HG03139 (cell line): ENCODE results near the gene KCNE4.

Experiments
- ATAC-seq: cut with Tn5 transposase; IDR thresholded peaks from one replicate; pipeline ENCODE4 v1.9.1; 2021; ENCODE audit not compliant: unreplicated experiment

The KCNE4 gene

DNA sequence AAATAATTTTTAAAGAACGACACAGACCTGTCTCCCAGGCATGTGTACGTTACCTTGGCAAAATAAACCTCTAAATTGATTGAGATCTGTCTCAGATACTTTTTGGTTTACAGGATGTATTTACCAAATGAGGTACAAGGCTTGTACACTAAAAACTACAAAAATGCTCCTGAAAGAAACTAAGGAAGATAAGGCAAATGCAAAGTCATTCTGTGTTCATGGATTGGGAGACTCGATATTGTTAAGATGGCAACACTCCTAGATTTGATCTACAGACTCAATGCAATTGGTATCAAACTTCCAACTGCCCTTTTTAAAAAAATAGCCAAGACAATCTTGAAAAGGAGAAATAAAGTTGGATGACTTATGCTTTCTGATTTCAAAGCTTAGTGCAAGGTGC lies 11.5 kb upstream of the KCNE4 start:
- no peak for ATAC-seq

DNA sequence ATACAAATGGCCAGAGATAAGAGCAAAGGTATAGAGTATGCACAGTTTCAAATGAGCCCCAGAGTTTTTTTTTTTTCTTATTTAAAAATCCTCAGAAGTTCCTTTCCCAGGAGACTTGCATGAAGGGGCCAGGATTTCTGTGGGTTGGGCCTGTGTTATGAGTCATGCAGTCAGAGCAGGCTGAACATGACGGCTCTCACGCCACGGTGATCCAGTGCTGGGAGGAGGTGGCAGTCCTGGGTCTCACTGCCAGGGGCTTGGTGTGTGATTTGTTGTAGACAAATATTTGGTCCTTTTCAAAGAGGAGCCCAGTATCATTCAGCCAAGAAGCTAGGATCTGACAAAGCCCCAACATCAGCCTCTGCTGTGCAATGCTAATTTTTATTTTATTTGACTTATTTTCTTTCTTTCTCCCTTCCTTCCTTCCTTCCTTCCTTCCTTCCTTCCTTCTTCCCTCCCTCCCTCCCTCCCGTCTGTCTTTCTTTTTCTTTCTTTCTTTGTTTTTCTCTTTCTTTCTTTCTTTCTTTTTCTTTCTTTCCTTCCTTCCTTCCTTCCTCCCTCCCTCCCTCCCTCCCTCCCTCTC lies 10.4 kb upstream of the KCNE4 start:
- ATAC-seq, result no peak

DNA sequence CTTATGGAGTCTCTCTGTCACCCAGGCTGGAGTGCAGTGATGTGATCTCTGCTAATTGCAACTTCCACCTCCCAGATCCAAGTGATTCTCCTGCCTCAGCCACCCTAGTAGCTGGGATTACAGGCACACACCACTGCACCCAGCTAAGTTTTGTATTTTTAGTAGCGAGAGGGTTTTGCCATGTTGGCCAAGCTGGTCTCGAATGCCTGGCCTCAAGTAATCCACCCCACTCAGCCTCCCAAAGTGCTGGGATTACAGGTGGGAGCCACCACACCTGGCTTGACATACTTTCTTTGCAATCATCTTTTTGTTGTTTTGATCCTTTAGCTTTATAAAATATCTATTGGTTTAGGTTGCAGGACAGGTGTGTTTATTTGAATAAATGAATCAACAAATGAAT lies 9.7 kb upstream of the KCNE4 start:
- no peak for ATAC-seq

- no peak for ATAC-seq
These were observed 9.3 kb upstream of the KCNE4 start for GRCh38 chr2:223042704-223043118.

GRCh38 chr2:223043164-223043941 lies 8.6 kb upstream of the KCNE4 start:
- no peak for ATAC-seq

DNA sequence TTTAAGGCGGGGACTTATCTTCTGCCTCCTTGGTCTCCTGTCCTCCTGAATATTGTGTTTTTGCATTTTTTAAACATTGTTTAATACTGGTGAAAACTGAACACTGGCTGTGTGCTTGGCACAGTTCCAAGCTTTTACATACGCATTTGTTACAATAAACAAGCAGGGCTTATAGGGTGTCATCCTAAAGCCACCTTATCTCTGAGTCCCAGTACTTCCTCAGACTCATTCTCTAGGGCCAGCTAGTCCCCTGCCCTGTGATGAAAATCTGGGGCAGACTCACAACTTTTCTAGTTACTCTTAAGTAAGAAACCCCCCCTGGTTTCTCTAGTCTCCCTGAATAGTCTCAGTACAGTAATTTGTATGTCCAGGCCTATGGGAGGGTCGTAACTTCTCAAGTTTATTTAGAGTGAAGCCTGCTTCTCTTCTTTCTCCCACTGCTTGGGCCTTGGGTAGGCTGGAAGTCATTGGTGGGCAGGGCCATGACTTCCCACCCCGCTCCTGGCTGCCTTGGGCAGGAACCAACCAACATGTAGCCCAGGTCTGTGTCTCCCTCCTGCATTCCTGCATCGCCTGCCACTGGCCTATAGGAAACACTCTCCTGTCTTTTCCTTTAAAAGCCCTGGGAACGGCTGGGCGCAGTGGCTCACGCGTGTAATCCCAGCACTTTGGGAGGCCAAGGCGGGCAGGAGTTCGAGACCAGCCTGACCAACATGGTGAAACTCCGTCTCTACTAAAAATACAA lies 7.7 kb upstream of the KCNE4 start:
- no peak for ATAC-seq

- no peak for ATAC-seq
These were observed 6.9 kb upstream of the KCNE4 start for GRCh38 chr2:223044916-223045700.

GRCh38 chr2:223046470-223047040 lies 5.4 kb upstream of the KCNE4 start:
- ATAC-seq, result no peak

- no peak for ATAC-seq
These were observed 4.7 kb upstream of the KCNE4 start for GRCh38 chr2:223047260-223047761.

DNA sequence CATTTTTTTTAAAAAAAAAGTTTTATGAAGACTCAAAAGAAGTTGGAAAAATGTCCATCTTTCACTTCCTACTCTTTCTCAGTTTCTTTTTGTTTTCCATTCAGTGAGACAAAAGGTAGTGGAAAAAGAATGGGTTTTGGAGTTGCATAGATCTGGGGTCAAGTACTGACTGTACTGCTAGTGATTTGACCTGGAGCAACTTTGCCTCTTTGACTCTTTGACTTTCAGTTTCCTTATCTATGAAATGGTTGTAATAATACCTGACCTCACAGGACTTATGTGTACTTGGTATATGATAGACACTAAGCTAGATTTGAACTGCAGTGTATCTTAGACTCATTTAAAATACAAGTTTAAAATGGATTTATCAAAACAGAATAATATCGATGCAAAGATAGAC lies 3.5 kb upstream of the KCNE4 start:
- no peak for ATAC-seq

GRCh38 chr2:223049356-223049755 lies 2.6 kb upstream of the KCNE4 start:
- no peak for ATAC-seq

DNA sequence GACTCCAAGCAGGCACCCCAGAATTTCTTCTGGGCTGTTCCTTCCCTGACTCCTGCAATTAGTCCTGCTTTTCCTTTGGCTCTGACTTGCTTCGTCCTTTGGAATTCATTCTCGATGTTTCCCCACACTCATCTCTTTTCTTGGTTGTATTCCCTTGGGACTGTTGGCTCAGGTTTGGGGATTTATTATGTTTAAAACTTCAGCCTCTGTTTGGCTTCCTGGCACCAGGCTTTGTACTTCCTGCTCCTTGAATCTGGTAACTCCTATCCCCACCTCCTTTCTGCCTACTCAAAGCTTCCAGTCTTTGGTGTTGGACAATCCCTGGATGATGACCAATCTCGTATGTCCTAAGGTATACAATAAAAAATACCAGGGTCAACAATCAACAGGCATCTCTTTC lies 1.8 kb upstream of the KCNE4 start:
- ATAC-seq, result no peak

- no peak for ATAC-seq
These were observed 988 bp upstream of the KCNE4 start for GRCh38 chr2:223050900-223051504.

- ATAC-seq, result no peak
These were observed 826 bp downstream of the KCNE4 start for GRCh38 chr2:223052548-223053483.

DNA sequence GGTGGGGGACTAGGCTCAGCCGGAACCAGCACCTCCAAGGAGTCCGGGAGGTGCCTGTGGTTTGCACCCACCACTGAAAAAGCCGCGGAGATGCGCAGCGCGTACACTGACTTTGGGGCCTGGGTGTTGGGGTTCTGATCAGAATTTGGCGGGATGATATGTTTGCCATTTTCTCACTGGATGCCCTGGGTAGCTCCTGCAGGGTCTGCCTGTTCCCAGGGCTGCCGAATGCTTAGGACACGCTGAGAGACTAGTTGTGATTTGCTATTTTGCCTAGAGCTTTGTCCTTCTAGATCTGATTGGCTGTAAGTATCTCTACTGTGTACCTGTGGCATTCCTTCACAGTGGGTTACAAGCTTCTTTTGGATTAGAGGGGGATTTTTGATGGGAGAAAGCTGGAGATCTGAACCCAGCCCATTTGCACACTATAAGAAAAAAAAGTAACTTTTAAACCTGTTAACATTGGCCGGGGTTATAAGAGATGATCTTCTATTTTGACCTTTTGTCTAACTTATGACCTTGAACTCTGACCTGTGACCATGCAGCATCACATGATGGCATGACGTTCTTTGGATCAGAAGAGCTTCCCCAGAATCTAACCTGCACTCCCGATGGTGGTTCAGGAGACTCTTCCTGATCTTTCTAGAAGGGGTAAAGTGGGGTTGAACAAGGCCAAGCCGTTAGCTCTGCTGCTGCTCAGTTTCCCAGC lies 1.6 kb downstream of the KCNE4 start:
- no peak for ATAC-seq

DNA sequence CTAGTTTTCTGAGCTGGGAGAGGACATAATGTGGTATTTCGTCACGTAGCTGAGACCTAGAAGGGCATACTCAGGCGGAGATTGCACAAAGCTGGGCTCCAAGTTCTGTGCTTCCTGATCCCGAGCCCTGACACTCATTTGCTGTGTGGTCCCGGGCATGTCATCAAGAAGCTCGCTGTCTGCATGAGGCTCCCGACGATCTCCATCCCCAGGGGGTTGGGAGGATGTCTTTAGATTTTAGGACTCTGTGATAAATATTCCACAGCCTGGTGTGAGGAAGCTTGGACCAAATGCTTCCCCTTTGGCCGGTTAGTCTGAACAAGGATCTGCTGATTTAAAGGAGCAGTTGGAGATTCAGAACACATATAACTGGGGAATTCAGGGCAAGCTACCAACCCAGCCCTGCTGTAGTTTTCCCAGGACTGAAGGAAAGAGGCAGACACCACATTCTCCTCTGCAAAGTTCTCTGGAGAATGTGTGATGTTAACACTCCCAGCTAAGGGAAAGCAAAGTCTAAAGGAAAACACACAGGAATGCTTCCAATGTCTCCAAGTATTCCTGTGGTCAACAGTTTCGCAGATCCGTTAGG lies 2.3 kb downstream of the KCNE4 start:
- no peak for ATAC-seq

DNA sequence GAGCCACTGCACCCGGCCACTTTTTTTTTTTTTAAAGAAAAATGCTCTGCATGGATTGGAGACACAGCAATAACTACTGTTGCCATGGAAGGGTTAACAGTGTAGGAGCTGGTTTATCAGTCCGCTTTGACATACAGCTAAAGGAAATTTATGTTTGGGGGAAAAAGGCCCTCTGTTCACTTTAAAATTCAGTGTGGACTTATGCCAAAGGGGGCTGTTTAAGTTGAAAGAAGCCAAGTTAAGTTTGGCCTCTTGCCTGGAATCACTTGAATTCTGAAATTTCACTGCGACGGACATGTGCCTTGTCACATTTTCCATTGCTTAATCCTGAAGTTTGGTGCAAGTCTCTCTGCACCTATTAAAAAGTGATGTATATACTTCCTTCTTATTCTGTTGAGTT lies 3.1 kb downstream of the KCNE4 start:
- ATAC-seq, result no peak

DNA sequence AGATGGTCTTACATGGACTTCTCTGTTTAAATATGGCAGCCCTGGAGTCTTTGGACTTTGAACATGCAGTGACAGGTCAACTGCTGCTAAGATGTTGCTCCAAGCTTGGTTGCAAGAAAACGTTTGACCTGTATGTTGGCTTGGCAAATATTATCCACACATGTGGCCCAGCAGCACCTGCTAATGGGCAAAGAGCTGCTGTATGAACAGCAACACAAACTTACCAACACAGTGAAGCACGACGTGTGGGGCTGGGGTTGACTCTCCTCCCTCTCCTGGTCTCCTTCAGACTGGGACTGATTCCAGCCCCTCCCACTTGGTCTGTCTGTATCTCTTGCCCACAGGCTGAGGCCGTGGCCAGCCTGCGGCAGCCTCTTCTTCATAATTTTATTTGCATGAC lies 3.8 kb downstream of the KCNE4 start:
- no peak for ATAC-seq
